OCI-LY1 (cell line): Measurements from ENCODE around the gene PIEZO1.

Experiments
- H2AFZ ChIP-seq: fragments of 200-600 bp; sonication (generic), shearing (Covaris generic); 2 replicates; pipeline ENCODE4 v1.6.0; 2014; ENCODE audit warnings: antibody characterized with exemption, mild to moderate bottlenecking, low read length
- H3F3A ChIP-seq: fragments of 200-600 bp; sonication (generic), shearing (Covaris generic); 2 replicates; pipeline ENCODE4 v1.6.0; 2014; ENCODE audit warnings: mild to moderate bottlenecking, antibody characterized with exemption, low read length, moderate library complexity; ENCODE audit not compliant: insufficient read depth
- H3K27ac ChIP-seq: fragments of 200-600 bp; sonication (generic); 2 replicates; pipeline ENCODE4 v1.5.1; 2014; ENCODE audit warnings: low read length, mixed run types, mild to moderate bottlenecking, low read depth; ENCODE audit not compliant: poor library complexity, severe bottlenecking
- H3K27me3 ChIP-seq: fragments of 200-600 bp; sonication (generic); 2 replicates; pipeline ENCODE4 v1.6.0; 2014; ENCODE audit warnings: antibody characterized with exemption, mild to moderate bottlenecking, low read length, moderate library complexity; ENCODE audit not compliant: insufficient read depth
- H3K36me3 ChIP-seq: fragments of 200-600 bp; sonication (generic); 2 replicates; pipeline ENCODE4 v1.6.1; 2014; ENCODE audit warnings: mild to moderate bottlenecking, antibody characterized with exemption, low read length, moderate library complexity, mixed read lengths; ENCODE audit not compliant: insufficient read depth
- H3K4me1 ChIP-seq: fragments of 200-600 bp; sonication (generic); 2 replicates; pipeline ENCODE4 v1.5.1; 2014; ENCODE audit warnings: mild to moderate bottlenecking, low read length, moderate library complexity; ENCODE audit not compliant: insufficient read depth, severe bottlenecking
- H3K4me2 ChIP-seq: fragments of 200-600 bp; sonication (generic), shearing (Covaris generic); 2 replicates; pipeline ENCODE4 v1.6.1; 2014; ENCODE audit warnings: low read length
- H3K4me3 ChIP-seq: fragments of 200-600 bp; sonication (generic); 2 replicates; pipeline ENCODE4 v1.5.1; 2014; ENCODE audit warnings: low read length, low read depth, mild to moderate bottlenecking, mixed read lengths; ENCODE audit not compliant: poor library complexity, severe bottlenecking
- H3K79me2 ChIP-seq: fragments of 200-600 bp; shearing (Covaris generic); 2 replicates; pipeline ENCODE4 v1.6.1; 2016; ENCODE audit warnings: mixed run types, low read length, mixed read lengths; ENCODE audit not compliant: insufficient read depth
- H3K9ac ChIP-seq: fragments of 200-600 bp; sonication (generic), shearing (Covaris generic); 2 replicates; pipeline ENCODE4 v1.6.1; 2014; ENCODE audit warnings: mild to moderate bottlenecking, low read length, mixed read lengths
- H3K9me2 ChIP-seq: fragments of 200-600 bp; sonication (generic), shearing (Covaris generic); 2 replicates; pipeline ENCODE4 v1.6.1; 2014; ENCODE audit warnings: low read depth, mild to moderate bottlenecking, low read length, mixed read lengths
- H3K9me3 ChIP-seq: fragments of 200-600 bp; shearing (Covaris generic); 2 replicates; pipeline ENCODE4 v1.6.1; 2014; ENCODE audit warnings: low read length, mixed read lengths
- H4K20me1 ChIP-seq: fragments of 200-600 bp; sonication (generic), shearing (Covaris generic); 2 replicates; pipeline ENCODE4 v1.6.0; 2016; ENCODE audit warnings: mild to moderate bottlenecking, low read length; ENCODE audit not compliant: insufficient read depth
- CTCF ChIP-seq: fragments of 200-600 bp; sonication (generic), shearing (Covaris generic); IDR thresholded peaks from 2 replicates; pipeline ENCODE4 v1.5.1; 2017; ENCODE audit warnings: mild to moderate bottlenecking, antibody characterized with exemption, low read length, moderate library complexity, mixed read lengths
- EZH2 ChIP-seq: fragments of 200-600 bp; sonication (generic), shearing (Covaris generic); IDR thresholded peaks from 2 replicates; pipeline ENCODE4 v1.8.0; 2017; ENCODE audit warnings: borderline replicate concordance, mixed run types, mild to moderate bottlenecking, antibody characterized with exemption, low read length, moderate library complexity, mixed read lengths

Gene PIEZO1

GRCh38 chr16:88809676-88810165 lies 24.7 kb upstream of the PIEZO1 start:
- Histone ChIP-seq H2AFZ (no peak overlapping the region), H3K36me3 (peaks cover 56% of the 10 kb centered on the region), H3K4me2 (peak overlapping the region; percentile 91), H3K9me2 (no peaks in the 10 kb centered on the region), H3K9ac (peak overlapping the region; percentile 89; the same call in 1 of the 2 replicates), H4K20me1 (no peaks in the 10 kb centered on the region), H3K9me3 (0 out of 2 replicates have a peak, but pooled peaks cover 6% of the 10 kb centered on the region), H3K4me1 (peaks cover 32% of the 10 kb centered on the region), H3K27me3 (no peaks in the 10 kb centered on the region; the same call in 1 of the 2 replicates), H3K79me2 (no peaks in the 10 kb centered on the region), H3K27ac (peak overlapping the region; percentile 78), H3K4me3 (peak overlapping the region; percentile 80), H3F3A (peaks cover 4% of the 10 kb centered on the region; the same call in 1 of the 2 replicates)
- no peak for TF ChIP-seq EZH2
- TF ChIP-seq CTCF, result no peak

GRCh38 chr16:88809068-88809675 lies 24.2 kb upstream of the PIEZO1 start:
- Histone ChIP-seq H3K9ac (no peak overlapping the region), H3K9me2 (no peaks in the 10 kb centered on the region), H3K79me2 (no peaks in the 10 kb centered on the region), H3K9me3 (0 out of 2 replicates have a peak, but pooled peaks cover 6% of the 10 kb centered on the region), H3K36me3 (peaks cover 58% of the 10 kb centered on the region), H2AFZ (no peak overlapping the region), H3K27me3 (no peaks in the 10 kb centered on the region; the same call in 1 of the 2 replicates), H3K4me3 (no peak overlapping the region), H3K4me1 (peaks cover 34% of the 10 kb centered on the region), H3K27ac (peak overlapping the region; percentile 78), H3F3A (peaks cover 4% of the 10 kb centered on the region; the same call in 1 of the 2 replicates), H4K20me1 (no peaks in the 10 kb centered on the region), H3K4me2 (peak overlapping the region; percentile 91; the same call in 1 of the 2 replicates)
- TF ChIP-seq CTCF, result no peak
- no peak for TF ChIP-seq EZH2

- Histone ChIP-seq H3K4me2 (no peak overlapping the region), H3K4me1 (peaks cover 34% of the 10 kb centered on the region), H3K27ac (no peak overlapping the region), H4K20me1 (no peaks in the 10 kb centered on the region), H3K79me2 (no peaks in the 10 kb centered on the region), H2AFZ (no peak overlapping the region), H3K36me3 (peaks cover 58% of the 10 kb centered on the region), H3K9me2 (no peaks in the 10 kb centered on the region), H3K27me3 (no peaks in the 10 kb centered on the region; the same call in 1 of the 2 replicates), H3K9ac (no peak overlapping the region), H3K4me3 (no peak overlapping the region), H3F3A (peaks cover 4% of the 10 kb centered on the region; the same call in 1 of the 2 replicates), H3K9me3 (0 out of 2 replicates have a peak, but pooled peaks cover 6% of the 10 kb centered on the region)
- TF ChIP-seq EZH2 (no peak), CTCF (no peak)
These were observed 22.8 kb upstream of the PIEZO1 start for GRCh38 chr16:88807626-88808453.
